NCI-H146 (cell line): ENCODE measurements around the gene PRR15L.

ENCODE experiments used
- DNase-seq: peaks from one replicate; lab custom pipeline; 2025; lab: John Stamatoyannopoulos, UW

Gene PRR15L

GRCh38 chr17:47959825-47960655 lies 2.4 kb upstream of the PRR15L start:
- peak; percentile 97 for DNase-seq

- peak; percentile 87 for DNase-seq
These were observed 692 bp downstream of the PRR15L start for GRCh38 chr17:47956791-47957590.

DNA sequence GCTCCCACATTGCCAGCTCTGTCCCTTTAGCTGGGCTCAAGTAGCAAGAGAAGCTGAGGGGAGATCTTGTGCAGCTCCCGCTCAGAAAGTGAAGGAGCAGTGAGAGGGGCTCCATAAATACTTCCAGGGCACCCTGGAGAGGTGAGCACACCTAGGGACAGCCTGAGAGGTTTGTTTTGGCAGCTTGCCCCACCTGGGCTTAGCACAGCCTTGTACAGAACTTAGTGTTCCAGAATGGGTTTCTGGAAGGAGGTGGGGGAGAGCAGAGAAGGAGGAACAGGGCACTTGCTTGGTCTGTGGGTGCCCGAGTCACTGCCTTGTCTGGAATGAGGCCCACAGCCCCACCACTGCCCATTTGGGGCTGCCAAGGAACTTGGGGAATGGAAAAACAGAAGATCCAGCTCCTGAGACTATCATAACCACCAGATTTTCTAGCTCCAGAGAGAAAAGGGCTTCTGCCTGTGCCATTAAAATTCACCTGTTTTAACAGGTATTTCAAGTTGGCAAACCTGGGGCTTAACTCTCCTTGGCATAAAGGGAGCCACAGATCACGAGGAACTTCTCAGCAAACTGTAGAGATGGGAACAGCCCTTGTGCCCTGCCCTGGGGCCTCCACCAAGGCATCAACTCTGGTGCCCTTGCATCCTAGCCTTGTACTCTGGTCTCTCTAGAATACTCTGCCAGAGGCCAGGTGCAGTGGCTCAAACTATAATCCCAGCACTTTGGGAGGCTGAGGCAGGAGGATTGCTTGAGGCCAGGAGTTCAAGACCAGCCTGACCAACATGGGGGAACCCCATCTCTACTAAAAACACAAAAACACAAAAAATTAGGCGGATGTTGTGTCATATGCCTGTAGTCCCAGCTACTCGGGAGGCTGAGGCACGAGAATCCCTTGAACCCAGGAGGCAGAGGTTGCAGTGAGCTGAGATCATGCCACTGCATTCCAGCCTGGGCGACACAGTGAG lies 1.9 kb downstream of the PRR15L start:
- DNase-seq = peak; percentile 18

DNA sequence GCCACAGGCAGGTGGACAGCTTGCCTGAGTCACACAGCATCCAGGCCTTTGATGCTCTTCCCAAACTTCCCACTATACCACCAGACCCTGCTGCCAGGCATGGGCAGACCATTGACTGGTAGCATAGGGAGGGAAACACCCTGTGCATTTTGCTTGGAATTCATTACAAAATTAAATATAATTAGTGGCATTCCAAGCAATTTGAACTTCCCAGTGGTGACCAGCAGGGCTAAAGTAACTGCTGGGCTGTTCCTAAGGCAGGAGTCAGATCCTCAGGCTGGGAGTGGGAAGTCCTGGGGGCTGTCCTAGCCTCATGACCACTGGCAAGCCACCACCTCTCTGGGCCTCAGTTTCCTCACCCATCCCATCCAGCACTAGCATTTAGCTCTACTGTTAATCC lies 3.8 kb downstream of the PRR15L start:
- DNase-seq = no peak

- DNase-seq = no peak
These were observed 5.3 kb downstream of the PRR15L start for GRCh38 chr17:47952171-47953021.

- DNase-seq = no peak
These were observed 7.2 kb downstream of the PRR15L start for GRCh38 chr17:47950448-47950847.

- DNase-seq = no peak
These were observed 7.7 kb downstream of the PRR15L start for GRCh38 chr17:47949946-47950345.

DNA sequence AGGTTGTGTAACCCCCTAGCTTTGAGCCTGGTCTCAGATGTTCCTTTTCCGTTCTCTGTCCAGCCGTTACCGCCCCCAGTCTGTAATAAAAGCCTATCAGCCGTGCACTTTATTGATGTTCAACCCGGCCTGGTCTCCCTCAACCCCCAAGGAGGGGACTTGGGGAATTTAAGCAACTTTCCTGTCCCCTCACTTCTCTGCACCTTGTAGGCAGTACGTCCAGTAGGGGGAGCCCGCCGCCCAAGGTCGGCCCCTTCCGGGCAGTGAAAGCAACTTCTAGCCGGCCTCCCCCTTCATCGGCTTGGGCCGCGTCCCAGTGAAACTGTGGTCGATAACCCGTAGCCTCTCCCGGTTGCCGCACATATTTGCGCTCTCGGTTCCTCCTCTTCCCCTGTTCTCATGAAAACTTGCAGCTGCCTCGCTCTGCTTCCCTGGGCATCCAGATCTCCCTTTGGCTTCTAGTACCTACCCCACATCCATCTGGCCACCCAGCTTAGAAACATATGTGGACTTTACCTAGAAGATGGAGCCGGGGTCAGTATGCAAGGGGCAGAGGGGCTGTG lies 8.4 kb downstream of the PRR15L start:
- peak; percentile 82 for DNase-seq

DNA sequence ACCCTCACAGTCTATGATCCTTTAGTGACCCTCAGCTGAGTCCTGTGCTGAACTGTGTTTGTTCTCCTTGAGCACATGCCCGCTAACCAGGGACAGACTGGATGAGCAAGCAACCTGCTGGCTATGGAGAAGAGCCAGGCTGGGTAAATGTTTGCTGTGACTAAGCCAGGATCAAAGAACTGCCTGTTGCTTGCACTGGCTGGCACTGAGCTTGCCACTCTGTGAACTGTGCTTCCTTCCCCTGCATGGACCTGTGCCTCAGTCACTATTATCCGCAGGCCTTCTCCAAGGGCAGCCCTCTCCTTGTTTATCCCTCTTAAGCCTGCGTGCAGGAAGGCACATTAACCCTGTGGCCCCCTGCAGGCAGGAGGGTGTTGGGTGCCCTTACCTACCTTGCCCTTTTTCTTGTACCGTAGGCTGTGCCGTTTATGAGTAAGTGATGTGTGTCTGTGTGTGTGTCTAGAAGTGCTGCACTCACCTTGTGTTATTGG lies 8.9 kb downstream of the PRR15L start:
- no peak for DNase-seq

DNA sequence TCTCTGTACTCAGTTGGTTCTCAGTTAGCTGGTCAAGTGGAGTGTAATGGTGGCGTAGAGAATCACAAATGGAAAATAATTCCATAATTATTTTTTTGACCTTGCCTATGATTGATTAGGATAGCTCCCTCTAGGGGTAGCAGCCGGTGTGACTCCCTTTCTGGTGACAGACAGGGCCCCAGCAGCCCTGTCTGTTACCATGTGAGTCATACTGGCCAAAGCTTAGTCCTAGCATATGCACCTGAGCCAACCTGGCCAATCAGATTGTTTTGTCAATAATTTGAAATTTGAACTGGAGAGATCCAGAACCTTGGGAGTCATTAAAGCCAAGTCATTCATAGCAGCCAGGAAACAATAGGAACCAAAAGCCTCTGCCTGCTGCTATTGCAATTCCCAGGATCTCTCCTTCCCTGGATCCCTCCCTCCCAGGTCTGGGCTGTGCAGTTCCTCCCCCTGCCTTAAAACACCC lies 10.7 kb downstream of the PRR15L start:
- peak; percentile 90 for DNase-seq

- DNase-seq = no peak
These were observed 11.2 kb downstream of the PRR15L start for GRCh38 chr17:47946516-47946915.

DNA sequence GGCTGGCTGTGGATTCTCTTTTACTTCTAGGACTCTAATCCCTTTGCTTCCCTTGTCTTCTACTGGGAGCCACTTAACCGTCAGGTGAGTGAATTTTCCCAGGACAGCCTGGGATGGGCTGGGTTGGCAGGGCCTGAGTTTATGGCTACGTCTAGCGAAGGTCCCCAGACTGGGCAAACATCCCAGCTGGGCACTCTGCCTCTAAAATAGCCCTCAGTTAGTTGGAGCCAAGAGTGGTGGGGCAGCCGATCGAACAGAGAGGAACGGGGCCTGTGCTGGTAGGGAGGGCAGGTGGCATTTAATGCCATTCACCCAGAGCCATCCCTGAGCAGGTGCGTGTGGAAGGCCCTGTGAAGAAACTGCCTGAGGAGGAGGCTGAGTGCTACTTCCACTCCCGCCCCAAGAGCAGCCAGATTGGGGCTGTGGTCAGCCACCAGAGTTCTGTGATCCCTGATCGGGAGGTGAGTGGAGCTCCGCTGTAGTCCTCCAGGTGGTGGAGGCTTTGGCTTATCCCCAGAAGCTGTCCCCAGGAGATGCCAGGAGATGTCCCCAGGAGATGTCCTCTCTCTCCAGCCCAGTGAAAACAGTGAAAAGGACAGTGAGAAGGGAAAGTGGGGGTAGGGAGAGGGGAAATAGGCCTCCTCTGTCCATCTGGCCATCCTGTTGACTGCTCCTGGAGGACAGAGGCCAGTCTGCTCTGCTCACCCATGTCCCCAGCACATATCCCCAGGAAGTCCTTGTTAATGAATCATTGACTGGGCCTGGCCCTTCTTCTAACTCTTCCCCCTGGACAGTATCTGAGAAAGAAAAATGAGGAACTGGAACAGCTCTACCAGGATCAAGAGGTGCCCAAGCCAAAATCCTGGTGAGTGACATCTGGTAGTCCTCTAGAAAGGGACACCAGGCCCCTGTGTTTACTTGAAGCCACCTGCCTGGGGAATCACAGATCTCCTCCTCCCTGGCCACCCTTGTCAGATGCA lies 11.9 kb downstream of the PRR15L start:
- no peak for DNase-seq

- no peak for DNase-seq
These were observed 12.6 kb downstream of the PRR15L start for GRCh38 chr17:47945080-47945479.

GRCh38 chr17:47942568-47942967 lies 15.1 kb downstream of the PRR15L start:
- DNase-seq = no peak

DNA sequence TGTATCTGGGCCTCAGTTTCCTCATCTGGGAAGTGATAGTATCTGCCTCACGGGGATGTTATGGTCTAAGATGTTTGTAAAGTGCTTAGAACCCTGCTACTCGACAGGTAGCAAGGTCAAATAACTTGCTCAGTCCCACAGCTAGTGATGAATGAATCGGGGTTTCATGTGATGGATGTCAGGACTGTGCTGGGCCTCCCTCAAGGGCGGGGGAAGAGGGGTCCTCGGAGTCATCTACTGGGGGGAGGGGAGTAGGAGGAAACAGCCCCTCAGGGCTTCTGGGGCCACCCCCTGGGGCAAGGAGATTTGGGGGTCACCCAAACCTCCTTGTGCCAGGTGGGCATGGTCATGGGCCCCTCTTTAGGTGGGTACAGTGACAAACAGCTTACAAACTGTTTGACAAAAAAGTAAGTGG lies 15.6 kb downstream of the PRR15L start:
- DNase-seq = no peak

GRCh38 chr17:47941246-47942095 lies 16.2 kb downstream of the PRR15L start, which contains the start of gene PNPO:
Gene PNPO (plus strand): TSS chr17:47941571. CDS start chr17:47941676, 105 bp downstream.
- DNase-seq = peak; percentile 97

DNA sequence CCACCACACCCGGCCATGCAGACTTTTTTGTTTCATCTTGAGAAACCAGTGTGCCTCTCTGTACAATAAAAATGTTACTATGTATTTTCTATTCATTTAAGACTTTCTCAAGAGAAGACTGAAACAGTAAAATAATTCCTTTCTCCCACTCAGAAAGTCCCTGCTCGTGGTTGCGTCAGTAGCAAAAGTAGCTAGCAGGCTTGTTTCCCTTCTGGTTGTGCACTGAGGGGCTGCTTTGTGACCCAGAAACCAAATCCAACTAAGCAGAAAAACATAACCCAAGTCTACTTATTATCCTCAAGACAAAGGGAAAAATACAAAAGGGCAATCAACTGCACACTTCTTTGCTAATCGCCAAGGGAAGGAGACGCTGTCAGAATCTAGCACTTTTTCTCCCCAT lies 19.7 kb downstream of the PRR15L start:
- no peak for DNase-seq

GRCh38 chr17:47935961-47936360 lies 21.7 kb downstream of the PRR15L start:
- no peak for DNase-seq
